CD1c-positive myeloid dendritic cell (primary cell): ENCODE results near the gene KRT35.
"Not testable (repeated sequence)": the region's sequence is repeated elsewhere in the genome, so short reads cannot be mapped to it uniquely, and the experiment has no call there.

Experiments used
- DNase-seq: peaks from one replicate; pipeline ENCODE4 v3.0.0-alpha.2; 2016; ENCODE audit errors: extremely low spot score

Gene KRT35

GRCh38 chr17:41453066-41453465 is 27.9 kb downstream of the KRT35 start:
- DNase-seq = no peak

- DNase-seq = peak; percentile 5
Measured at GRCh38 chr17:41452281-41452680, 28.7 kb downstream of the KRT35 start.

- DNase-seq = no peak
Measured at GRCh38 chr17:41451154-41451728, 29.7 kb downstream of the KRT35 start.

GRCh38 chr17:41449008-41449407 is 31.9 kb downstream of the KRT35 start:
- no peak for DNase-seq

- no peak for DNase-seq
Measured at GRCh38 chr17:41448506-41448905, 32.4 kb downstream of the KRT35 start.

- DNase-seq = no peak
Measured at GRCh38 chr17:41446806-41447205, 34.1 kb downstream of the KRT35 start.

GRCh38 chr17:41444640-41445039 is 36.3 kb downstream of the KRT35 start:
- DNase-seq = no peak

GRCh38 chr17:41444186-41444585 is 36.8 kb downstream of the KRT35 start:
- no peak for DNase-seq

GRCh38 chr17:41442739-41443138 is 38.2 kb downstream of the KRT35 start:
- DNase-seq = no peak

- DNase-seq = no peak
Measured at GRCh38 chr17:41440531-41441033, 40.4 kb downstream of the KRT35 start, which contains the start of gene KRT38. TSS of gene KRT38 (minus strand) at chr17:41440983. CDS start at chr17:41440921, 62 bp downstream.

- DNase-seq = no peak
Measured at GRCh38 chr17:41439375-41439774, 41.6 kb downstream of the KRT35 start.

GRCh38 chr17:41437769-41438168 is 43.2 kb downstream of the KRT35 start:
- no peak for DNase-seq

GRCh38 chr17:41437254-41437653 is 43.7 kb downstream of the KRT35 start:
- DNase-seq = no peak

- DNase-seq = no peak
Measured at GRCh38 chr17:41434415-41434814, 46.5 kb downstream of the KRT35 start.

GRCh38 chr17:41434005-41434404 is 46.9 kb downstream of the KRT35 start:
- DNase-seq = no peak

GRCh38 chr17:41433586-41433985 is 47.4 kb downstream of the KRT35 start:
- no peak for DNase-seq

- not testable (repeated sequence) for DNase-seq
Measured at GRCh38 chr17:41430376-41430775, 50.6 kb downstream of the KRT35 start.

GRCh38 chr17:41429667-41430066 is 51.3 kb downstream of the KRT35 start:
- no peak for DNase-seq

GRCh38 chr17:41428591-41429291 is 52.2 kb downstream of the KRT35 start:
- DNase-seq = no peak
